ENCODE data around the gene CTDSP2.

- TF ChIP-seq RCOR1 (IDR thresholded peaks at IDR 0.05; ENCODE audit: low read length): no peak
- TF ChIP-seq EZH2phosphoT487 (IDR thresholded peaks at IDR 0.05; ENCODE audit: borderline replicate concordance, low read depth): no peak
- no peak for TF ChIP-seq CTCF (IDR thresholded peaks at IDR 0.05)
- TF ChIP-seq FOXM1 (IDR thresholded peaks at IDR 0.05; ENCODE audit: low read depth): no peak
- no peak for TF ChIP-seq MXI1 (IDR thresholded peaks at IDR 0.05; ENCODE audit: low read depth, low read length)
- no peak for TF ChIP-seq SIN3A (IDR thresholded peaks at IDR 0.05; ENCODE audit: borderline replicate concordance, low read depth, low read length)
- no peak for TF ChIP-seq MEF2A (IDR thresholded peaks at IDR 0.05; ENCODE audit: borderline replicate concordance, low read depth)
Observed at GRCh38 chr12:57885207-57885606, 38.7 kb upstream of the CTDSP2 start.
